ENCODE results near the gene ZFP57. TPM values are rescaled to one million over a fixed set of nuclear protein-coding genes. Genes with fewer than 3 reads are reported as not detected.

The ZFP57 gene
- total RNA-seq, 2 experiments from 2014 or later, result not detected

- intact Hi-C loops (cut with micrococcal nuclease), result loop anchor here (5.0 kb wide), 2 partner anchors 339 to 489 kb away; partner anchors contain the start of genes POLR1H and TRIM26
- peak; percentile 90 for DNase-seq
- Mint-ChIP-seq H3K27ac (peak within 1 kb of the TSS; percentile 92), H3K27me3 (no peaks in the 10 kb centered on the region), H3K9me3 (no peaks in the 10 kb centered on the region), H3K36me3 (peaks cover 44% of the 10 kb centered on the region), H3K4me1 (ENCODE audit: low read depth) (peaks cover 58% of the 10 kb centered on the region), H3K4me3 (peak within 1 kb of the TSS; percentile 86)
- ChIA-PET POLR2A (no interaction called here), CTCF (interaction anchor here (1.8 kb wide), 1 partner anchor 15 kb away, joined by 5 read pairs; no protein-coding TSS in a partner anchor)
Observed at GRCh38 chr6:29723262-29723665, 42.3 kb upstream of the ZFP57 start, which contains the start of gene HLA-F. Gene HLA-F, plus strand, starts transcription at chr6:29723434. Its CDS starts 30 bp downstream, at chr6:29723464.

- POLR2A ChIA-PET, result no interaction called here
- CTCF ChIA-PET, result interaction anchor here (0.6 kb wide), 2 partner anchors 1295 to 1569 kb away, joined by 5 to 6 read pairs; no protein-coding TSS in a partner anchor
- peaks cover 21% of the 10 kb centered on the region for H3K36me3 Mint-ChIP-seq
- H3K9me3 Mint-ChIP-seq, result no peaks in the 10 kb centered on the region
- H3K27me3 Mint-ChIP-seq, result no peaks in the 10 kb centered on the region
- peak; percentile 41 for DNase-seq
- peaks cover 35% of the 10 kb centered on the region for H3K4me1 Mint-ChIP-seq (ENCODE audit: low read depth)
- H3K27ac Mint-ChIP-seq, result no peak overlapping the region
- intact Hi-C loops (cut with micrococcal nuclease), result loop anchor here (5.0 kb wide), 2 partner anchors 341 to 491 kb away; partner anchors contain the start of genes POLR1H and TRIM26
- no peak overlapping the region for H3K4me3 Mint-ChIP-seq
Observed at GRCh38 chr6:29720863-29721262, 39.9 kb upstream of the ZFP57 start.

- POLR2A ChIA-PET, result no interaction called here
- H3K36me3 Mint-ChIP-seq, result no peaks in the 10 kb centered on the region
- no peaks in the 10 kb centered on the region for H3K9me3 Mint-ChIP-seq
- intact Hi-C loops (cut with micrococcal nuclease), result no loop called here
- H3K4me3 Mint-ChIP-seq, result no peak overlapping the region
- CTCF ChIA-PET, result interaction anchor here (1.1 to 3.2 kb wide), 4 partner anchors 27 to 61 kb away, joined by 3 to 23 read pairs (median 10); no protein-coding TSS in a partner anchor
- no peaks in the 10 kb centered on the region for H3K27me3 Mint-ChIP-seq
- H3K4me1 Mint-ChIP-seq (ENCODE audit: low read depth), result peaks cover 64% of the 10 kb centered on the region
- H3K27ac Mint-ChIP-seq, result peak overlapping the region; percentile 8
- DNase-seq, result peak; percentile 14
Observed at GRCh38 chr6:29710281-29710941, 29.5 kb upstream of the ZFP57 start.

- Mint-ChIP-seq H3K27ac (peak overlapping the region; percentile 60), H3K27me3 (no peaks in the 10 kb centered on the region), H3K4me3 (peak overlapping the region; percentile 65), H3K36me3 (no peaks in the 10 kb centered on the region), H3K9me3 (no peaks in the 10 kb centered on the region), H3K4me1 (ENCODE audit: low read depth) (peaks cover 64% of the 10 kb centered on the region)
- peak; percentile 20 for DNase-seq
- CTCF ChIA-PET, result interaction anchor here (0.6 to 3.2 kb wide), 7 partner anchors 10 to 125 kb away, joined by 3 to 23 read pairs (median 10); no protein-coding TSS in a partner anchor
- POLR2A ChIA-PET, result no interaction called here
- intact Hi-C loops (cut with micrococcal nuclease), result loop anchor here (5.0 kb wide), 1 partner anchor 57 kb away; no protein-coding TSS in a partner anchor
Observed at GRCh38 chr6:29709188-29709587, 28.2 kb upstream of the ZFP57 start.

- intact Hi-C loops (cut with micrococcal nuclease), result loop anchor here (1.0 to 5.0 kb wide), 2 partner anchors 45 to 56 kb away; no protein-coding TSS in a partner anchor
- Mint-ChIP-seq H3K4me1 (ENCODE audit: low read depth) (peaks cover 64% of the 10 kb centered on the region), H3K36me3 (no peaks in the 10 kb centered on the region), H3K9me3 (no peaks in the 10 kb centered on the region), H3K27me3 (peaks cover 4% of the 10 kb centered on the region), H3K27ac (peak overlapping the region; percentile 60), H3K4me3 (peak overlapping the region; percentile 65)
- ChIA-PET CTCF (interaction anchor here (0.6 to 3.2 kb wide), 7 partner anchors 9 to 126 kb away, joined by 3 to 23 read pairs (median 10); no protein-coding TSS in a partner anchor), POLR2A (interaction anchor here (0.6 kb wide), 1 partner anchor 136 kb away, joined by 3 read pairs; no protein-coding TSS in a partner anchor)
- DNase-seq, result peak; percentile 80
Observed at GRCh38 chr6:29708432-29709179, 27.7 kb upstream of the ZFP57 start.

- no peak overlapping the region for H3K27ac Mint-ChIP-seq
- intact Hi-C loops (cut with micrococcal nuclease), result loop anchor here (1.0 to 5.0 kb wide), 2 partner anchors 53 to 130 kb away; no protein-coding TSS in a partner anchor
- peaks cover 13% of the 10 kb centered on the region for H3K27me3 Mint-ChIP-seq
- H3K4me3 Mint-ChIP-seq, result peak overlapping the region; percentile 6
- H3K36me3 Mint-ChIP-seq, result no peaks in the 10 kb centered on the region
- no peaks in the 10 kb centered on the region for H3K9me3 Mint-ChIP-seq
- CTCF ChIA-PET, result interaction anchor here (0.6 to 3.8 kb wide), 14 partner anchors 9 to 131 kb away, joined by 3 to 34 read pairs (median 4); no protein-coding TSS in a partner anchor
- H3K4me1 Mint-ChIP-seq (ENCODE audit: low read depth), result peaks cover 50% of the 10 kb centered on the region
- POLR2A ChIA-PET, result interaction anchor here (0.9 kb wide), 1 partner anchor 236 kb away, joined by 3 read pairs; the partner anchor contains the start of gene HLA-A
- DNase-seq, result no peak
Observed at GRCh38 chr6:29705389-29706231, 24.7 kb upstream of the ZFP57 start.

- DNase-seq, result peak; percentile 80
- CTCF ChIA-PET, result interaction anchor here (0.6 to 2.4 kb wide), 27 partner anchors 9 to 166 kb away, joined by 3 to 22 read pairs (median 4); no protein-coding TSS in a partner anchor
- Mint-ChIP-seq H3K4me1 (ENCODE audit: low read depth) (peaks cover 22% of the 10 kb centered on the region), H3K4me3 (no peak overlapping the region), H3K27ac (no peak overlapping the region), H3K27me3 (peaks cover 15% of the 10 kb centered on the region), H3K9me3 (no peaks in the 10 kb centered on the region), H3K36me3 (no peaks in the 10 kb centered on the region)
- intact Hi-C loops (cut with micrococcal nuclease), result no loop called here
- POLR2A ChIA-PET, result no interaction called here
Observed at GRCh38 chr6:29702519-29703103, 21.7 kb upstream of the ZFP57 start.

- CTCF ChIA-PET, result interaction anchor here (0.6 to 6.4 kb wide), 10 partner anchors 8 to 143 kb away, joined by 3 to 53 read pairs (median 3); no protein-coding TSS in a partner anchor
- POLR2A ChIA-PET, result no interaction called here
- Mint-ChIP-seq H3K9me3 (peaks cover 7% of the 10 kb centered on the region), H3K27me3 (peaks cover 2% of the 10 kb centered on the region), H3K4me3 (no peak overlapping the region), H3K36me3 (peaks cover 2% of the 10 kb centered on the region), H3K4me1 (ENCODE audit: low read depth) (no peaks in the 10 kb centered on the region), H3K27ac (no peak overlapping the region)
- intact Hi-C loops (cut with micrococcal nuclease), result no loop called here
- DNase-seq, result peak; percentile 18
Observed at GRCh38 chr6:29696147-29697125, 15.5 kb upstream of the ZFP57 start.

- H3K36me3 Mint-ChIP-seq, result peaks cover 2% of the 10 kb centered on the region
- DNase-seq, result no peak
- H3K9me3 Mint-ChIP-seq, result peaks cover 7% of the 10 kb centered on the region
- no peaks in the 10 kb centered on the region for H3K4me1 Mint-ChIP-seq (ENCODE audit: low read depth)
- H3K4me3 Mint-ChIP-seq, result no peak overlapping the region
- intact Hi-C loops (cut with micrococcal nuclease), result no loop called here
- ChIA-PET CTCF (interaction anchor here (0.9 to 6.4 kb wide), 2 partner anchors 42 to 57 kb away, joined by 3 to 53 read pairs; no protein-coding TSS in a partner anchor), POLR2A (no interaction called here)
- H3K27me3 Mint-ChIP-seq, result no peaks in the 10 kb centered on the region
- H3K27ac Mint-ChIP-seq, result no peak overlapping the region
Observed at GRCh38 chr6:29694637-29695036, 13.7 kb upstream of the ZFP57 start.

GRCh38 chr6:29685718-29686326, 4.9 kb upstream of the ZFP57 start:
- Mint-ChIP-seq H3K27me3 (peaks cover 4% of the 10 kb centered on the region), H3K4me3 (no peak overlapping the region), H3K36me3 (no peaks in the 10 kb centered on the region), H3K27ac (no peak overlapping the region), H3K9me3 (peaks cover 2% of the 10 kb centered on the region), H3K4me1 (ENCODE audit: low read depth) (peaks cover 3% of the 10 kb centered on the region)
- intact Hi-C loops (cut with micrococcal nuclease), result no loop called here
- POLR2A ChIA-PET, result no interaction called here
- no peak for DNase-seq
- CTCF ChIA-PET, result interaction anchor here (2.6 kb wide), 1 partner anchor 32 kb away, joined by 11 read pairs; no protein-coding TSS in a partner anchor
